HG03460 (cell line): Measurements from ENCODE around the gene KIF17.

Source experiments
- ATAC-seq: cut with Tn5 transposase; IDR thresholded peaks from one replicate; pipeline ENCODE4 v1.9.1; 2021; ENCODE audit not compliant: unreplicated experiment

KIF17 gene

GRCh38 chr1:20632386-20632785 is 85.4 kb downstream of the KIF17 start:
- ATAC-seq, result no peak

GRCh38 chr1:20630729-20631128 is 87.1 kb downstream of the KIF17 start:
- ATAC-seq, result no peak

GRCh38 chr1:20626524-20626923 is 91.3 kb downstream of the KIF17 start:
- ATAC-seq, result no peak

- ATAC-seq, result no peak
These were observed 91.7 kb downstream of the KIF17 start for GRCh38 chr1:20626098-20626427.

GRCh38 chr1:20625176-20626097 is 92.4 kb downstream of the KIF17 start:
- ATAC-seq, result no peak

- no peak for ATAC-seq
These were observed 93.1 kb downstream of the KIF17 start for GRCh38 chr1:20624709-20625108.

GRCh38 chr1:20621012-20621411 is 96.8 kb downstream of the KIF17 start:
- ATAC-seq, result no peak

GRCh38 chr1:20619999-20620398 is 97.8 kb downstream of the KIF17 start:
- ATAC-seq, result no peak

GRCh38 chr1:20618550-20618949 is 99.3 kb downstream of the KIF17 start:
- no peak for ATAC-seq

- ATAC-seq, result no peak
These were observed 100.8 kb downstream of the KIF17 start for GRCh38 chr1:20616847-20617487.

GRCh38 chr1:20615946-20616846 is 101.6 kb downstream of the KIF17 start:
- no peak for ATAC-seq

GRCh38 chr1:20614131-20614579 is 103.7 kb downstream of the KIF17 start:
- no peak for ATAC-seq
